GM23248 (cell line): ENCODE measurements around the gene CTNS. TPM values are rescaled to one million over a fixed set of nuclear protein-coding genes. Genes with fewer than 3 reads are reported as not detected.

Experiments
- DNase-seq: peaks from one replicate; pipeline ENCODE4 v3.0.0-alpha.2; 2015
- H2AFZ ChIP-seq: fragments of 200-600 bp; sonication (generic); 2 replicates; pipeline ENCODE4 v1.6.1; 2016; ENCODE audit warnings: antibody characterized with exemption
- H3F3A ChIP-seq: fragments of 200-600 bp; sonication (generic); 2 replicates; pipeline ENCODE4 v1.6.1; 2016; ENCODE audit warnings: mild to moderate bottlenecking, antibody characterized with exemption, mixed run types; ENCODE audit not compliant: insufficient read depth
- H3K27ac ChIP-seq: fragments of 200-600 bp; sonication (generic); 2 replicates; pipeline ENCODE4 v1.5.1; 2016; ENCODE audit warnings: mild to moderate bottlenecking
- H3K27me3 ChIP-seq: fragments of 200-600 bp; sonication (generic); replicated peaks from 2 replicates; pipeline ENCODE4 v1.6.1; 2016; ENCODE audit warnings: mild to moderate bottlenecking; ENCODE audit not compliant: insufficient read depth
- H3K36me3 ChIP-seq: fragments of 200-600 bp; sonication (generic); 2 replicates; pipeline ENCODE4 v1.6.1; 2016; ENCODE audit warnings: low read depth, mild to moderate bottlenecking
- H3K4me1 ChIP-seq: fragments of 200-600 bp; sonication (generic); 2 replicates; pipeline ENCODE4 v1.6.1; 2016; ENCODE audit warnings: mild to moderate bottlenecking; ENCODE audit not compliant: insufficient read depth
- H3K4me2 ChIP-seq: fragments of 200-600 bp; sonication (generic); one replicate; pipeline ENCODE4 v1.6.1; 2016; ENCODE audit warnings: mild to moderate bottlenecking; ENCODE audit not compliant: unreplicated experiment
- H3K4me3 ChIP-seq: fragments of 200-600 bp; sonication (generic); 2 replicates; pipeline ENCODE4 v1.5.1; 2016; ENCODE audit warnings: mild to moderate bottlenecking
- H3K79me2 ChIP-seq: fragments of 200-600 bp; sonication (generic); 2 replicates; pipeline ENCODE4 v1.6.1; 2016; ENCODE audit warnings: mild to moderate bottlenecking; ENCODE audit not compliant: insufficient read depth
- H3K9ac ChIP-seq: fragments of 200-600 bp; sonication (generic); 2 replicates; pipeline ENCODE4 v1.6.1; 2016; ENCODE audit warnings: mild to moderate bottlenecking
- H3K9me2 ChIP-seq: fragments of 200-600 bp; sonication (generic); 2 replicates; pipeline ENCODE4 v1.6.1; 2016; ENCODE audit warnings: mixed run types, mild to moderate bottlenecking, moderate library complexity; ENCODE audit not compliant: insufficient read depth
- H3K9me3 ChIP-seq: fragments of 200-600 bp; sonication (generic); one replicate; pipeline ENCODE4 v1.6.1; 2017; ENCODE audit warnings: low read depth
- H4K20me1 ChIP-seq: fragments of 200-600 bp; sonication (generic); 2 replicates; pipeline ENCODE4 v1.6.0; 2016; ENCODE audit not compliant: insufficient read depth
- EZH2 ChIP-seq: fragments of 200-600 bp; sonication (generic); IDR thresholded peaks from 2 replicates; pipeline ENCODE4 v1.6.1; 2018; ENCODE audit warnings: antibody characterized with exemption, mild to moderate bottlenecking; ENCODE audit not compliant: insufficient read depth, poor library complexity, severe bottlenecking
- EZH2phosphoT487 ChIP-seq: fragments of 200-600 bp; sonication (generic); IDR thresholded peaks from 2 replicates; pipeline ENCODE4 v1.6.1; 2018; ENCODE audit warnings: antibody characterized with exemption, moderate library complexity, mild to moderate bottlenecking, low read depth; ENCODE audit not compliant: insufficient read depth
- WGBS, 2 experiments: methylation state at CpG; one replicate each; pipeline ENCODE4 v1.1.6; 2015 to 2017; ENCODE audit warnings: low lambda C conversion rate in 2 of 2, low coverage in 1 of 2; ENCODE audit errors: missing lambda C conversion rate in 2 of 2; 5-methylcytosine and 5-hydroxymethylcytosine counted together
- in situ Hi-C: fragments of 300-500 bp; cut with MboI; formaldehyde crosslinking; loops from 2 replicates; pipeline ENCODE4 v1.15.0; 2020
- polyA plus RNA-seq: library from polyadenylated mRNA; unstranded; fragments of >200 nt; fragmentation: Nextera tagmentation; extraction: Ambion mirVana; gene quantifications from 2 replicates; pipeline ENCODE4 v1.2.1, GENCODE V29; 2016
- total RNA-seq: library from RNA; depleted of rRNA; stranded (reverse); fragments of >200 nt; shearing (Covaris generic); gene quantifications from 2 replicates; pipeline ENCODE4 v1.2.3, GENCODE V29; 2014

The CTNS gene
- total and polyA plus RNA-seq, 2 experiments from 2014 or later: 7.2 to 7.5 TPM

GRCh38 chr17:3647769-3648555, 11.4 kb downstream of the CTNS start:
- H3K9me2 ChIP-seq: no peaks in the 10 kb centered on the region
- H3K27ac ChIP-seq: no peak overlapping the region
- no peaks in the 10 kb centered on the region for H4K20me1 ChIP-seq
- peak; percentile 76 for DNase-seq
- H3K9me3 ChIP-seq: no peaks in the 10 kb centered on the region
- H3K36me3 ChIP-seq: no peaks in the 10 kb centered on the region
- H3F3A ChIP-seq: no peaks in the 10 kb centered on the region
- no peaks in the 10 kb centered on the region for H3K27me3 ChIP-seq
- no peaks in the 10 kb centered on the region for H3K4me1 ChIP-seq
- TF ChIP-seq EZH2phosphoT487 (no peak), EZH2 (no peak)
- in situ Hi-C loops: loop anchor here (25.0 kb wide), 1 partner anchor 611 kb away; no protein-coding TSS in a partner anchor
- no peak overlapping the region for H3K4me3 ChIP-seq
- H2AFZ ChIP-seq: no peak overlapping the region
- no peaks in the 10 kb centered on the region for H3K79me2 ChIP-seq
- no peak overlapping the region for H3K9ac ChIP-seq
- H3K4me2 ChIP-seq: no peak overlapping the region
- WGBS, 2 experiments: 54 to 65% methylated on average over 20 of the region's 20 CpGs

- Histone ChIP-seq H3K9me3 (no peaks in the 10 kb centered on the region), H3K4me1 (peaks cover 12% of the 10 kb centered on the region), H3K9me2 (no peaks in the 10 kb centered on the region), H3K36me3 (no peaks in the 10 kb centered on the region), H3K4me2 (no peak overlapping the region), H3K79me2 (no peaks in the 10 kb centered on the region), H3K27ac (no peak overlapping the region), H2AFZ (no peak overlapping the region), H3K27me3 (no peaks in the 10 kb centered on the region), H3F3A (0 out of 2 replicates have a peak, but pooled peaks cover 6% of the 10 kb centered on the region), H3K9ac (no peak overlapping the region), H4K20me1 (no peaks in the 10 kb centered on the region), H3K4me3 (no peak overlapping the region)
- DNase-seq: no peak
- 88 to 97% methylated on average over 5 to 11 of the region's 11 CpGs for WGBS, 2 experiments
- TF ChIP-seq EZH2 (no peak), EZH2phosphoT487 (no peak)
- in situ Hi-C loops: no loop called here
Measured at GRCh38 chr17:3655766-3656165, 19.2 kb downstream of the CTNS start.

GRCh38 chr17:3656353-3656752, 19.8 kb downstream of the CTNS start:
- no peaks in the 10 kb centered on the region for H3K36me3 ChIP-seq
- H3K9me2 ChIP-seq: no peaks in the 10 kb centered on the region
- no peaks in the 10 kb centered on the region for H3K79me2 ChIP-seq
- no peak overlapping the region for H2AFZ ChIP-seq
- no peaks in the 10 kb centered on the region for H3K9me3 ChIP-seq
- peaks cover 12% of the 10 kb centered on the region for H3K4me1 ChIP-seq
- no peak overlapping the region for H3K27ac ChIP-seq
- in situ Hi-C loops: no loop called here
- 86 to 92% methylated on average over 9 to 16 of the region's 16 CpGs for WGBS, 2 experiments
- no peak for DNase-seq
- peaks cover 6% of the 10 kb centered on the region; the same call in 1 of the 2 replicates for H3F3A ChIP-seq
- H4K20me1 ChIP-seq: no peaks in the 10 kb centered on the region
- H3K4me3 ChIP-seq: no peak overlapping the region
- H3K27me3 ChIP-seq: no peaks in the 10 kb centered on the region
- no peak overlapping the region for H3K4me2 ChIP-seq
- no peak overlapping the region for H3K9ac ChIP-seq
- TF ChIP-seq EZH2 (no peak), EZH2phosphoT487 (no peak)

GRCh38 chr17:3656755-3657587, 20.4 kb downstream of the CTNS start:
- in situ Hi-C loops: no loop called here
- no peak overlapping the region for H3K4me3 ChIP-seq
- no peak overlapping the region for H3K9ac ChIP-seq
- H3K9me2 ChIP-seq: no peaks in the 10 kb centered on the region
- H3K27ac ChIP-seq: no peak overlapping the region
- 78 to 79% methylated on average over 9 to 16 of the region's 16 CpGs for WGBS, 2 experiments
- TF ChIP-seq EZH2 (no peak), EZH2phosphoT487 (no peak)
- H3K79me2 ChIP-seq: no peaks in the 10 kb centered on the region
- DNase-seq: no peak
- H3K4me1 ChIP-seq: peaks cover 12% of the 10 kb centered on the region
- no peaks in the 10 kb centered on the region for H3K9me3 ChIP-seq
- H3K4me2 ChIP-seq: no peak overlapping the region
- H3K27me3 ChIP-seq: no peaks in the 10 kb centered on the region
- peaks cover 9% of the 10 kb centered on the region; the same call in 1 of the 2 replicates for H3F3A ChIP-seq
- H3K36me3 ChIP-seq: no peaks in the 10 kb centered on the region
- H4K20me1 ChIP-seq: no peaks in the 10 kb centered on the region
- H2AFZ ChIP-seq: no peak overlapping the region
